Measurements from ENCODE around the gene NEK4.
"Not testable (repeated sequence)": the region's sequence is repeated elsewhere in the genome, so short reads cannot be mapped to it uniquely, and the experiment has no call there.

NEK4 gene

GRCh38 chr3:52731590-52731989 is 39.1 kb downstream of the NEK4 start:
- DNase-seq (ENCODE audit: low read depth): no peak

DNA sequence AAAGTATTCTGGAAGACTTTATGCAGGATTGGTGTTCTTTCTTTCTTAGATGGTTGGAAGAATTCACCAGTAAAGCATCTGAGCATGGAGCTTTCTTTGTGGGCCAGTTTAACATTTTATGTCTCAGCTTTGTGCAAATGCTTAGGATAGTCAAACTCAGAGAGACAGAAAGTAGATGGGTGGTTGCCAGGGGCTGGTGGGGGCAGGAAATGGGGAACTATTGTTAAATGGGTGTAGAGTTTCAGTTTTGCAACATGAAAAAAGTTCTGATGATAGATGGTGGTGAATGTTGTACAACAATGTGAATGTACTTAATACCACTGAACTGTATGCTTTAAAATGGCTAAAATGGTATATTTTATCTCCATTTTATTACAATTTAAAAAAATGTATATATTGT is 40.1 kb downstream of the NEK4 start:
- no peak for DNase-seq (ENCODE audit: low read depth)

DNA sequence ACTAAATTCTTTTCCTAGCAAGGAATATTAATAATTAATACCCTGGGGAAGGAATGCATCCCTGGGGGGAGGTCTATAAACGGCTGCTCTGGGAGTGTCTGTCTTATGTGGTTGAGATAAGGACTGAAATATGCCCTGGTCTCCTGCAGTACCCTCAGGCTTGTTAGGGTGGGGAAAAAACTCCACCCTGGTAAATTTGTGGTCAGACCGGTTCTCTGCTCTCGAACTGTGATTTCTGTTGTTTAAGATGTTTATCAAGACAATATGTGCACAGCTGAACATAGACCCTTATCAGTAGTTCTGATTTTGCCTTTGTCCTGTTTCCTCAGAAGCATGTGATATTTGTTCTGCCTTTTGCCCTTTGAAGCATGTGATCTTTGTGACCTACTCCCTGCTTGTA is 42.0 kb downstream of the NEK4 start:
- not testable (repeated sequence) for DNase-seq (ENCODE audit: low read depth)

- no peak for DNase-seq (ENCODE audit: low read depth)
Measured at GRCh38 chr3:52724511-52724910, 46.2 kb downstream of the NEK4 start.

- DNase-seq (ENCODE audit: low read depth): no peak
Measured at GRCh38 chr3:52723935-52724334, 46.8 kb downstream of the NEK4 start.

DNA sequence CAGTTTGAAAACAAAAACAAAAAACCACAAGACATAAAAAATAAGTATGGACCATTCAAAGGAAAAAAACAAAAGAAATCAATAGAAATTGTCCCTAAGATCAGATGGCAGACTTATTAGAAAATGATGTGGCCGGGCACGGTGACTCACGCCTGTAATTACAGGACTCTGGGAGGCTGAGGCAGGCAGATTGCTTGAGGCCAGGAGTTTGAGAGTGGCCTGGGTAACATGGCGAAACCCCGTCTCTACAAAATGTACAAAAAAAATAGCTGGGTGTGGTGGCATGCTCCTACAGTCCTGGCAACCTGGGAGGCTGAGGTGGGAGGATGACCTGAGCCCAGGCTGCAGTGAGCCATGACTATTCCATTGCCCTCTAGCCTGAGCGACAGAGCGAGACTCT is 48.2 kb downstream of the NEK4 start:
- DNase-seq (ENCODE audit: low read depth): no peak

GRCh38 chr3:52721730-52722008 is 49.1 kb downstream of the NEK4 start:
- no peak for DNase-seq (ENCODE audit: low read depth)

DNA sequence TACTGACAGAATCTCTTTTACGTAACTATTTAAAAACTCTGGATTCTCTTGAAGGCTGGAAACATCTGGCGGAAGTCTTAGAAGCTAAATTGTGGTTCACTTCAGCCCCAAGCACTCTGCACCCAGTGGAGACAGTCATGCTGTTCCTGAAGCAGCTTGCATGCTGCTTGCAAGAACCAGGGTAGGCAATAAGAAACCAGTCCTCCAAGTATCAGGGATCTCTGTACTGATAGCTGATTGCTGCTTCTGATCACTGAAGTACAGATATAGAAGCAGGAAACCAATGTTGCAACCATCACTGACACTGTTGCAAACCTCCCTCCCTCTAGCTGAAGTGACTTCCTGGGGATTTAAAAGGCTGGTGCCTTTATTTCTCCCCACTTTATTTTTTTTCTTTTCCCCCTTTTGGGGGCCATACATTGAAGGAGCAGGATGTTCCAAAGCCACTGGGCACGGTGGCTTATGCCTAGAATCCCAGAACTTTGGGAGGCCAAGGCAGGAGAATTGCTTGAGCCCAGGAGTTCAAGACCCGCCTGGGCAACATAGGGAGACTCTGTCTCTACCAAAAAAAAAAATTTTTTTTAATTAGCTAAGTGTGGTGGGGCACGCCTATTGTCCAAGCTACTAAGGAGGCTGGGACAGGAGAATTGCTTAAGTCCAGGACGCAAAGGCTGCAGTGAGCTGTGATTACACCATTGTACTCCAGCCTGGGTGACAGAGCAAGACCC is 49.6 kb downstream of the NEK4 start:
- no peak for DNase-seq (ENCODE audit: low read depth)

GRCh38 chr3:52719618-52720017 is 51.1 kb downstream of the NEK4 start:
- DNase-seq (ENCODE audit: low read depth): no peak

DNA sequence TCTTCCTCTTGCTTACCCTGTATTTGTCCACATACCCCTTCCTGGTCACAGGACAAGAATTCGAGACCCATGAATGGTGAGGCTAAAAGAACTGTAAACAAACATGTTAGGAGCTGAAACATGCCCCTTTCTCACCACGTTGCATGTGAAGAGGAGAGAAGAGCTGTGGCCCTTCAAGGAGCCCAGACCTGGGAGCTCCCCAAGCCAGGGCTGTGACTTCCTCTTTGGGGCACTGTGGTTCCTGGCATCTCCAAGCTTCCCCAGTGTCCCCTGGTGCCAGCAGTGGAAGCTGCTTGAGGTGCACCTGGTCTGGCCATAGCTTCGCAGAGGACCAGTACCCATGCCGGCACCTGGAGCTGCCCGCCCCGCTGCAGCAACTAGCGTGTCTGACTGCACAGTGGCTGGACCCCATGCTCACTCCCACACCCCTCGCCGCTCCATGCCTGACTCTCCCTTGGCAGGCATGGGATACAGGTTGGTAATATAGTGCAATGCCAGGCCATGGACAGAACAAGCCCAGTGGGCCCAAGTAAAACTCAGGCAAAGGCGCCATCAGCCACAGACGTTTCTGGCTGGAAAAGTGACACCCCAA is 54.9 kb downstream of the NEK4 start:
- DNase-seq (ENCODE audit: low read depth): no peak

GRCh38 chr3:52714335-52715302 is 56.1 kb downstream of the NEK4 start:
- DNase-seq (ENCODE audit: low read depth): no peak

GRCh38 chr3:52712291-52713212 is 58.2 kb downstream of the NEK4 start:
- no peak for DNase-seq (ENCODE audit: low read depth)

GRCh38 chr3:52710512-52710911 is 60.2 kb downstream of the NEK4 start:
- DNase-seq (ENCODE audit: low read depth): no peak

DNA sequence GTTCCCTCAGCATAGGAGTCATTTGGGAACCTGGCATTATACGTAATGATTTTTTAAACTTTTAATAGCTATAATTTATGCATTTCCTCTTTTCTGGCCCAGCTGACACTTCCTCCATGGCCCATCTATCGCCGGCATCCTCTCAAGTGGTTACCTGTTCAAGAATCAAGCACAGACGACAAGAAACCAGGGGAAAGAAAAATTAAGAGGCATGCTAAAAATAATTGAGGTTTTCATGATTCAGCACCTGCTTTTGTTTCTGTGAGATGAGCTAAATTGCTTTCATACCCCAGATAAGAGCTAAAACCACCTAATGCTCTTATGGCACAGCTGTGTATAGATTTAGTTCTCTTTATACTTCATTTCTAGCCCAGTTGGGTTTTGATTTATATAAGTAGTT is 63.2 kb downstream of the NEK4 start:
- no peak for DNase-seq (ENCODE audit: low read depth)

DNA sequence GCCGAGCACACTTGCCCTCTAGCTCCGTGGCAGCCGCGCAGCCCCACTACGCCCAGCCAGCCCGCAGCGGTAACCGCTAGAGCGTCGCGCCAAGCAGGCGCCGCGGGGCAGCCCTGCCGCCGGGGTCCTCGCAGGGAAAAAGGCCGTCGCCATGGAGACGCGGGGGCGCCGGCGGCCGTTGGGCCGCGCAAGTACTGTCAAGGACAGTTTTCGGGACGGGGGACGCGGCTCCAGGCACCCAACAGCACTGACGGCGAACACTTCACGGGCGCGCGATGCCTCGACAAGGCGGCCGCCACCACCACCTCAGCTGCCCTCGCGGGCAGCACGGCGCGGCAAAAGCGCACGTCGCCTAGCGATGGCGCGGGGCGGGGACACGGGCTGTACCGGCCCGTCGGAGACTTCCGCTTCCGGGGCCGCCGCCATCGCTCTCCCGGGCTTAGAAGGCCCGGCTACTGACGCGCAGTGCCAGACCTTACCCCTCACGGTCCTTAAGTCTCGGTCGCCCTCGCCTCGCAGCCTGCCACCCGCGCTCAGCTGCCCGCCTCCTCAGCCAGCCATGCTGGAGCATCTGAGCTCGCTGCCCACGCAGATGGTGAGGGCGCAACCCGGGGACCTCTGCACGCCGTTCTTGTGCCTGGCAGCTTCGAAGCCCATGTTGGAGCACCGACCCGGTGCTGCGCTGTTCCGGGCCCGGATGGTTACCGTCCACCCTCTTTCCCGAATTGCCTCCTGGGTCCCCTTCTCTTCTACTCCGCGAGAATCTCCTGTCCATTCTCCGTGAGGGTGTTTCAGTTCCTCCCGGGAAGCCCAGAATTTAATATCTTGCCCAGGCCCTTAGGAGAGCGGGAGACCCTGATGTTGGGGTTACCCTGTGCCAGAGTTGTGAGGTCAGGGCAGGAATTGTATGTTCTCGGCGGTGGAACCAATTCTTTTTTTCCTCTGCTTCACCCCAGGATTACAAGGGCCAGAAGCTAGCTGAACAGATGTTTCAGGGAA is 64.8 kb downstream of the NEK4 start, which contains the start of the genes GLT8D1 and SPCS1:
Gene GLT8D1 (minus strand): TSS at position 104 of the 999 bp plus-strand sequence. CDS start 5,331 bp downstream, outside the sequence.
Gene SPCS1 (plus strand): TSS at position 419 of the 999 bp plus-strand sequence. CDS start 141 bp downstream, at position 560.
- DNase-seq (ENCODE audit: low read depth): peak; percentile 37

DNA sequence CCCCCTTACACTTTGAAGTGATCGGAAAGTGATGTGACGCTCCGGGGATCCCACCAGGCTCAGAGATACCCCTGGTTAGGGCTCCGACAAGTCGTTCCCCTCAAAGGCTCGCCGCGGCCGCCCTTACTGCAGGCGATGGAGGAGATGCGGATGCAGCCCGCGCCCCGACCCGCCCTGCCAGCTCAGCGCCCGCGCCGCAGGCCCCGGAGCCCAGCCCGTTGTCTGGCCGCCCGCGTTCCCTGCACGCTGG is 65.4 kb downstream of the NEK4 start:
- no peak for DNase-seq (ENCODE audit: low read depth)

DNA sequence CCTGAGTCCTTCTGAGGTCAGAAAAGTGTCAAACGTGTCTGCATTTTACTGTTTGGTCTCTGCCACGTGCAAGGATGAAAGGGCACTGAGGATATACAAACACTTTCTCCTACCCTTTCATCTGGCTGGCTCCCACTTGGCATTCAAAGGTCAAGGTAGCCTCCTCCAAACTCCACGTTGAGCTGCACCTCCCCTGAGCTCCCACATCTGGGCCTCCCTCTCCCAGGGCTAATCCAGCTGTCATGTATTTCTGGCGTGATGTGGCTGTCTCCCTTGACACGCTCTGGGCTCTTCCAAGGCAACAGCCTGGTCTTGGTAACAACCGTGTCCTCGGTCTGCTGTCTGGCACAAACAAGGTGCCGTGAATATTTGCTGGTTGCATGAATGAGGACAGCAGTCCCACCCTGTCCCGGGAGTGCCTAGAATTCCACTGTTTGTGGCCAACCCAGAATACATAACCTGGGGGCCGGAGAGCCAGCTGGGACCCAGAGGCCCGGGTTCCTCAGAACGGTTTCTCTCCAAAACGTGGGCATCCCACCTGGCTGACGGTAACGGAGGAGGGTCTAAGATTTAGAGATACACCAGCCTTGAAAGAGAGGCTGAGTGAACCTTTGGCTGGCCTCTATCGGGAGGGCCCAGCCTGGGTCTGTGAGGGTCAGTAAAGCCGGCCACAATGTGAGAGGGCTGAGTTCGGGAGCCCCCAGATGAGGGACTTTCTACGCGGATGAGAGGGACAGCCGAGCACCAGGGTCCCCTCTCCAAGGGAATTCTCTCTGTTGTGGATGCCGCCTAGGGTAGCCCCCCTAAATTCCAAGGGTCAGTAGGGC is 65.9 kb downstream of the NEK4 start:
- peak; percentile 34 for DNase-seq (ENCODE audit: low read depth)

DNA sequence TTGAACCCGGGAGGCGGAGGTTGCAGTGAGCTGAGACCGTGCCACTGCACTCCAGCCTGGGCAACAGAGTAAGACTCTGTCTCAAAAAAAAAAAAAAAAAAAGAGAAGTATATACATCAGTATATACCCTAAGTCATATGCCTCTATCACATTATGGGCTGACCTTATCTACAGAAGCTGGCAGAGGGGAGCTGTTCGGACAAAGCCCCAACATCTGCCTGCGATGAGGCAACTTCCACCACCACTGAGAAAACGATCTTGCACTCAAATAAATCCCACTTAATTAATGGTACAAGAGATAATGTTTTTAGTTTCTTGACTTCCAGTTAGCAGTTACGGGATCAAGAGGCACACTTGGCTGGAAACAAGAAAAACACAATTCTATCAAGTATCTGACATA is 67.4 kb downstream of the NEK4 start:
- DNase-seq (ENCODE audit: low read depth): no peak

- DNase-seq (ENCODE audit: low read depth): no peak
Measured at GRCh38 chr3:52697632-52697965, 73.1 kb downstream of the NEK4 start.

All from GM04503 (cell line).